COLO829 (cell line): ENCODE data around the gene RNU1-4.
"Not testable (repeated sequence)": the region's sequence is repeated elsewhere in the genome, so short reads cannot be mapped to it uniquely, and the experiment has no call there.

Source experiments
- DNase-seq: peaks from one replicate; pipeline ENCODE4 v3.0.0; 2012; ENCODE audit warnings: low spot score

Gene RNU1-4

GRCh38 chr1:16728243-16728949 lies 11.9 kb upstream of the RNU1-4 start:
- DNase-seq = not testable (repeated sequence)

- DNase-seq = not testable (repeated sequence)
These were observed 7.9 kb upstream of the RNU1-4 start for GRCh38 chr1:16732254-16732896.

GRCh38 chr1:16741230-16741629 lies 914 bp downstream of the RNU1-4 start:
- not testable (repeated sequence) for DNase-seq

- not testable (repeated sequence) for DNase-seq
These were observed 7.3 kb downstream of the RNU1-4 start for GRCh38 chr1:16747660-16748059.

- DNase-seq = not testable (repeated sequence)
These were observed 8.4 kb downstream of the RNU1-4 start for GRCh38 chr1:16748710-16749109.

- DNase-seq = not testable (repeated sequence)
These were observed 9.9 kb downstream of the RNU1-4 start for GRCh38 chr1:16749910-16750888.

GRCh38 chr1:16752770-16753169 lies 12.5 kb downstream of the RNU1-4 start:
- not testable (repeated sequence) for DNase-seq

- DNase-seq = not testable (repeated sequence)
These were observed 15.1 kb downstream of the RNU1-4 start for GRCh38 chr1:16755385-16755784.

GRCh38 chr1:16755932-16756331 lies 15.6 kb downstream of the RNU1-4 start:
- DNase-seq = not testable (repeated sequence)

- not testable (repeated sequence) for DNase-seq
These were observed 17.3 kb downstream of the RNU1-4 start for GRCh38 chr1:16757574-16757973.

GRCh38 chr1:16758060-16758459 lies 17.7 kb downstream of the RNU1-4 start:
- not testable (repeated sequence) for DNase-seq

GRCh38 chr1:16759041-16759493 lies 18.8 kb downstream of the RNU1-4 start:
- DNase-seq = not testable (repeated sequence)

GRCh38 chr1:16759650-16760455 lies 19.5 kb downstream of the RNU1-4 start:
- DNase-seq = not testable (repeated sequence)

- DNase-seq = not testable (repeated sequence)
These were observed 20.1 kb downstream of the RNU1-4 start for GRCh38 chr1:16760456-16760765.

- DNase-seq = not testable (repeated sequence)
These were observed 20.5 kb downstream of the RNU1-4 start for GRCh38 chr1:16760801-16761200.

GRCh38 chr1:16764248-16764819 lies 24.0 kb downstream of the RNU1-4 start:
- DNase-seq = not testable (repeated sequence)

GRCh38 chr1:16764820-16765655 lies 24.7 kb downstream of the RNU1-4 start:
- DNase-seq = not testable (repeated sequence)

GRCh38 chr1:16765731-16766605 lies 25.7 kb downstream of the RNU1-4 start:
- DNase-seq = not testable (repeated sequence)

- DNase-seq = not testable (repeated sequence)
These were observed 26.5 kb downstream of the RNU1-4 start for GRCh38 chr1:16766689-16767256.
